ENCODE results near the gene SPI1.

The SPI1 gene

GRCh38 chr11:47356129-47356997, 22.0 kb downstream of the SPI1 start:
- DNase-seq = no peak

GRCh38 chr11:47355283-47356128, 22.8 kb downstream of the SPI1 start:
- DNase-seq = peak; percentile 92

- no peak for DNase-seq
These were observed 23.4 kb downstream of the SPI1 start for GRCh38 chr11:47354913-47355282.

GRCh38 chr11:47353978-47354774, 24.2 kb downstream of the SPI1 start:
- DNase-seq = no peak

GRCh38 chr11:47352556-47352955, 25.8 kb downstream of the SPI1 start, which contains the start of gene MYBPC3:
MYBPC3 (minus strand) TSS chr11:47352702; CDS start chr11:47352647, 55 bp downstream.
- no peak for DNase-seq

- DNase-seq = no peak
These were observed 26.9 kb downstream of the SPI1 start for GRCh38 chr11:47351156-47352126.

- DNase-seq = no peak
These were observed 28.0 kb downstream of the SPI1 start for GRCh38 chr11:47350315-47350714.

GRCh38 chr11:47349521-47350095, 28.7 kb downstream of the SPI1 start:
- no peak for DNase-seq

- DNase-seq = no peak
These were observed 29.5 kb downstream of the SPI1 start for GRCh38 chr11:47348859-47349258.

GRCh38 chr11:47348131-47348802, 30.1 kb downstream of the SPI1 start:
- DNase-seq = no peak

GRCh38 chr11:47347137-47347536, 31.2 kb downstream of the SPI1 start:
- no peak for DNase-seq

- DNase-seq = no peak
These were observed 32.3 kb downstream of the SPI1 start for GRCh38 chr11:47345890-47346563.

- no peak for DNase-seq
These were observed 35.5 kb downstream of the SPI1 start for GRCh38 chr11:47342854-47343253.

GRCh38 chr11:47342036-47342803, 36.1 kb downstream of the SPI1 start:
- DNase-seq = no peak

GRCh38 chr11:47340980-47341775, 37.2 kb downstream of the SPI1 start:
- no peak for DNase-seq

- no peak for DNase-seq
These were observed 38.3 kb downstream of the SPI1 start for GRCh38 chr11:47340010-47340409.

GRCh38 chr11:47338396-47339241, 39.7 kb downstream of the SPI1 start:
- no peak for DNase-seq
